IMR-90 (cell line): Measurements from ENCODE around the gene HMOX1. TPM values are rescaled to one million over a fixed set of nuclear protein-coding genes. Genes with fewer than 3 reads are reported as not detected.
A peak's percentile ranks its signal among the peaks of the same experiment; 100 is the strongest.
"Not testable (repeated sequence)": the region's sequence is repeated elsewhere in the genome, so short reads cannot be mapped to it uniquely, and the experiment has no call there.

Source experiments
- ATAC-seq: fragments of 200-7000 bp; cut with Tn5 transposase; 2 replicates; pipeline ENCODE4 v1.9.1; 2020; ENCODE audit warnings: low read depth, mild to moderate bottlenecking, moderate library complexity
- BruUV-seq: library from RNA; stranded (reverse); fragments of 400-500 nt; replicated peaks from 2 replicates; lab custom pipeline; 2021; lab: Mats Ljungman, UMichigan
- CTCF ChIA-PET: fragments of 300-600 bp; formaldehyde crosslinking; extraction: SDS; loops from one replicate; lab custom pipeline; 2021; ENCODE audit warnings: antibody characterized with exemption; lab: Yijun Ruan, JAX
- POLR2A ChIA-PET: fragments of 300-600 bp; sonication (Branson Sonifier 250); formaldehyde crosslinking; loops from one replicate; lab custom pipeline; 2022; ENCODE audit warnings: antibody characterized with exemption; ENCODE audit not compliant: unreplicated experiment; lab: Charles Lee
- DNase-seq: peaks from one replicate; pipeline ENCODE4 v3.0.0; 2013
- H2AFZ ChIP-seq: replicated peaks from 2 replicates; pipeline ENCODE3; 2013; ENCODE audit warnings: low read length, mild to moderate bottlenecking; ENCODE audit not compliant: poor library complexity
- H2AK5ac ChIP-seq: 2 replicates; pipeline ENCODE4 v1.6.1; 2013; ENCODE audit warnings: low read depth, low read length, inconsistent platforms
- H2AK9ac ChIP-seq: replicated peaks from 2 replicates; pipeline ENCODE3; 2013; ENCODE audit warnings: mild to moderate bottlenecking, low read depth, low read length, moderate library complexity; ENCODE audit not compliant: poor library complexity
- H2BK120ac ChIP-seq: 2 replicates; pipeline ENCODE4 v1.6.1; 2013; ENCODE audit warnings: low read depth, low read length, inconsistent platforms
- H2BK15ac ChIP-seq: 3 replicates; pipeline ENCODE4 v1.6.1; 2013; ENCODE audit warnings: low read depth, low read length, inconsistent platforms
- H2BK20ac ChIP-seq: 2 replicates; pipeline ENCODE4 v1.6.1; 2013; ENCODE audit warnings: low read depth, mild to moderate bottlenecking, inconsistent platforms, low read length, moderate library complexity
- H2BK5ac ChIP-seq: 2 replicates; pipeline ENCODE4 v1.6.1; 2013; ENCODE audit warnings: mild to moderate bottlenecking, low read depth, low read length, inconsistent platforms; ENCODE audit not compliant: poor library complexity, severe bottlenecking
- H3K14ac ChIP-seq: replicated peaks from 2 replicates; pipeline ENCODE4 v1.6.1; 2013; ENCODE audit warnings: low read depth, low read length, inconsistent platforms
- H3K18ac ChIP-seq: 2 replicates; pipeline ENCODE4 v1.6.1; 2013; ENCODE audit warnings: low read depth, low read length, control low read depth
- H3K23ac ChIP-seq: 2 replicates; pipeline ENCODE4 v1.6.1; 2013; ENCODE audit warnings: low read depth, low read length, inconsistent platforms
- H3K27ac ChIP-seq: 2 replicates; pipeline ENCODE4 v1.5.1; 2013; ENCODE audit warnings: mild to moderate bottlenecking, control low read depth, low read length; ENCODE audit not compliant: insufficient read depth
- H3K27me3 ChIP-seq: 2 replicates; pipeline ENCODE4 v1.6.1; 2013; ENCODE audit warnings: low read length; ENCODE audit not compliant: control insufficient read depth, insufficient read depth
- H3K36me3 ChIP-seq: 2 replicates; pipeline ENCODE4 v1.6.1; 2013; ENCODE audit warnings: low read length, mixed read lengths; ENCODE audit not compliant: control insufficient read depth, insufficient read depth
- H3K4ac ChIP-seq: 2 replicates; pipeline ENCODE4 v1.6.1; 2013; ENCODE audit warnings: low read depth, low read length, inconsistent platforms
- H3K4me1 ChIP-seq: 2 replicates; pipeline ENCODE4 v1.6.1; 2013; ENCODE audit warnings: low read length, mixed read lengths; ENCODE audit not compliant: control insufficient read depth, insufficient read depth
- H3K4me2 ChIP-seq: 2 replicates; pipeline ENCODE4 v1.6.1; 2013; ENCODE audit warnings: low read depth, mild to moderate bottlenecking, control low read depth, low read length, moderate library complexity
- H3K4me3 ChIP-seq: 2 replicates; pipeline ENCODE4 v1.5.1; 2013; ENCODE audit warnings: low read depth, mild to moderate bottlenecking, control low read depth, low read length, moderate library complexity; ENCODE audit not compliant: insufficient read depth
- H3K56ac ChIP-seq: 2 replicates; pipeline ENCODE4 v1.6.1; 2013; ENCODE audit warnings: low read length, inconsistent platforms; ENCODE audit not compliant: insufficient read depth; ENCODE audit errors: extremely low read depth
- H3K79me1 ChIP-seq, 2 experiments: 2 replicates each; pipeline ENCODE4 v1.6.1; 2013; ENCODE audit warnings: low read length in 2 of 2, inconsistent platforms in 1 of 2, low read depth in 1 of 2
- H3K9ac ChIP-seq: 2 replicates; pipeline ENCODE4 v1.6.1; 2013; ENCODE audit warnings: low read depth, low read length, control low read depth
- H3K9me1 ChIP-seq: 2 replicates; pipeline ENCODE4 v1.6.1; 2013; ENCODE audit warnings: low read length, inconsistent platforms; ENCODE audit not compliant: insufficient read depth
- H3K9me3 ChIP-seq: 2 replicates; pipeline ENCODE4 v1.6.1; 2013; ENCODE audit warnings: low read length; ENCODE audit not compliant: control insufficient read depth, insufficient read depth
- H4K20me1 ChIP-seq: 2 replicates; pipeline ENCODE4 v1.6.1; 2013; ENCODE audit warnings: low read length, inconsistent platforms; ENCODE audit not compliant: insufficient read depth
- H4K5ac ChIP-seq: 2 replicates; pipeline ENCODE4 v1.6.1; 2013; ENCODE audit warnings: mild to moderate bottlenecking, low read depth, low read length, control low read depth
- H4K8ac ChIP-seq, 2 experiments: 2 replicates each; pipeline ENCODE4 v1.6.1; 2013; ENCODE audit warnings: low read depth in 2 of 2, low read length in 2 of 2, control low read depth in 1 of 2, inconsistent platforms in 1 of 2
- H4K91ac ChIP-seq: 2 replicates; pipeline ENCODE4 v1.6.1; 2013; ENCODE audit warnings: low read depth, low read length, inconsistent platforms; ENCODE audit not compliant: insufficient read depth
- FOS ChIP-seq: fragments of 150-350 bp; IDR thresholded peaks from 2 replicates; pipeline ENCODE4 v1.6.1; 2016; ENCODE audit warnings: low read depth, low read length
- WGBS, 2 experiments: methylation state at CpG; one replicate each; pipeline versions ENCODE4 v1.1.5 to v1.1.7; 2013; ENCODE audit warnings: missing lambda C conversion rate in 2 of 2; ENCODE audit not compliant: insufficient read length in 1 of 2; ENCODE audit errors: extremely low coverage in 2 of 2; 5-methylcytosine and 5-hydroxymethylcytosine counted together
- dilution Hi-C: fragments of 300-500 bp; cut with HindIII; formaldehyde crosslinking; loops from one replicate; pipeline ENCODE4 v1.14.3; 2018; ENCODE audit warnings: low sequenced_read_pairs; ENCODE audit not compliant: unreplicated experiment
- in situ Hi-C: fragments of 300-500 bp; cut with MboI; formaldehyde crosslinking; loops from 3 replicates; pipeline ENCODE4 v1.14.3; 2019; ENCODE audit warnings: low sequenced_read_pairs, inconsistent platforms, mixed read lengths
- intact Hi-C: fragments of 100-400 bp; cut with micrococcal nuclease; formaldehyde crosslinking; loops from 2 replicates; pipeline ENCODE4 v1.10.0; 2022
- polyA plus RNA-seq, 3 experiments: library from polyadenylated mRNA; depleted of rRNA; stranded (reverse); fragments of >200 nt; gene quantifications; 2 replicates each; pipeline ENCODE4 v1.2.3, GENCODE V29; 2012; ENCODE audit warnings: low replicate concordance in 1 of 3
- total RNA-seq: library from RNA; depleted of rRNA; stranded (reverse); fragments of >200 nt; gene quantifications from 2 replicates; pipeline ENCODE4 v1.2.3, GENCODE V29; 2012

HMOX1 gene
- total and polyA plus RNA-seq, 2 of the 4 experiments (the other 2 are of a cell fraction): 23.1 to 50.5 TPM

- H3K27ac ChIP-seq, H3K18ac ChIP-seq, H4K5ac ChIP-seq, H3K4me3 ChIP-seq, H3K79me1 ChIP-seq, H3K36me3 ChIP-seq, H4K91ac ChIP-seq, dilution Hi-C loops, H3K56ac ChIP-seq, H2BK15ac ChIP-seq, H3K4ac ChIP-seq, H3K4me1 ChIP-seq, H2AK5ac ChIP-seq, H3K9me3 ChIP-seq, CTCF ChIA-PET, H3K23ac ChIP-seq, H4K8ac ChIP-seq, H3K14ac ChIP-seq, in situ Hi-C loops, H3K9ac ChIP-seq, H2AK9ac ChIP-seq, H2BK5ac ChIP-seq, H2BK20ac ChIP-seq, POLR2A ChIA-PET, H2AFZ ChIP-seq, H4K20me1 ChIP-seq, H3K27me3 ChIP-seq, H3K9me1 ChIP-seq, H3K4me2 ChIP-seq, H2BK120ac ChIP-seq, intact Hi-C loops, BruUV-seq: not testable (repeated sequence)
- peak; percentile 87 for TF ChIP-seq FOS
- WGBS, 2 experiments: no CpG with 5 or more reads among the region's 7 CpGs
- DNase-seq (peak; percentile 88), ATAC-seq (peak; percentile 89)
These were observed 16.7 kb upstream of the HMOX1 start for GRCh38 chr22:35364230-35364629.
